K562 (cell line): Measurements from ENCODE around the gene ECI2. TPM values are rescaled to one million over a fixed set of nuclear protein-coding genes. Genes with fewer than 3 reads are reported as not detected.

ENCODE experiments used
- BCOR ChIP-seq: fragments of 450-650 bp; IDR thresholded peaks from 2 replicates; pipeline ENCODE4 v1.6.1; 2016
- CBFA2T2 ChIP-seq: fragments of 450-650 bp; conservative IDR thresholded peaks from 2 replicates; pipeline ENCODE4 v1.6.1; 2017; ENCODE audit warnings: mild to moderate bottlenecking
- ETV1 ChIP-seq: fragments of 450-650 bp; conservative IDR thresholded peaks from 2 replicates; pipeline ENCODE4 v1.6.1; 2016; ENCODE audit warnings: missing genetic modification characterization, control low read depth, low read depth, missing compliant biosample characterization
- JUNB ChIP-seq: fragments of 450-650 bp; formaldehyde crosslinking; conservative IDR thresholded peaks from 2 replicates; pipeline ENCODE4 v1.4.0; 2020; ENCODE audit warnings: mild to moderate bottlenecking
- NR1H2 ChIP-seq: sonication (generic); formaldehyde crosslinking; IDR thresholded peaks from 2 replicates; pipeline ENCODE4 v1.4.0; 2020; ENCODE audit warnings: mild to moderate bottlenecking, missing genetic modification reagents
- NRF1 ChIP-seq, 2 experiments: fragments of 450-650 bp; IDR thresholded peaks in 1 of 2; conservative IDR thresholded peaks in 1 of 2; 2 replicates each; pipeline ENCODE4 v1.6.1; 2014; ENCODE audit warnings: mild to moderate bottlenecking in 2 of 2
- RAD21 ChIP-seq, 2 experiments: fragments of 250-450 bp in 1 of 2; fragments of 450-650 bp in 1 of 2; sonication (Bioruptor Pico) in 1 of 2; formaldehyde crosslinking in 1 of 2; IDR thresholded peaks in 1 of 2; conservative IDR thresholded peaks in 1 of 2; 2 replicates each; pipeline versions ENCODE4 v1.4.0 to v1.8.0; 2020 to 2022; ENCODE audit warnings: mild to moderate bottlenecking in 2 of 2, moderate library complexity in 1 of 2
- RCOR1 ChIP-seq, 2 experiments: IDR thresholded peaks; 2 replicates each; pipeline ENCODE4 v1.6.1; 2012; ENCODE audit warnings: low read depth in 2 of 2, low read length in 2 of 2, borderline replicate concordance in 1 of 2, improper control_type of control experiment in 1 of 2
- TCF7L2 ChIP-seq: fragments of 150-350 bp; IDR thresholded peaks from 2 replicates; pipeline ENCODE4 v1.6.1; 2016; ENCODE audit warnings: low read depth, mild to moderate bottlenecking, low read length, moderate library complexity
- TEAD4 ChIP-seq, 2 experiments: sonication (generic) in 1 of 2; formaldehyde crosslinking in 1 of 2; IDR thresholded peaks; 2 replicates each; pipeline versions ENCODE4 v1.6.1 to v1.8.0; 2012 to 2022; ENCODE audit warnings: borderline replicate concordance in 1 of 2, inconsistent platforms in 1 of 2, low read length in 1 of 2, mild to moderate bottlenecking in 1 of 2, missing genetic modification reagents in 1 of 2
- YY1 ChIP-seq, 3 experiments: IDR thresholded peaks; 2 replicates each; pipeline ENCODE4 v1.6.1; 2011; ENCODE audit warnings: low read length in 2 of 3, mild to moderate bottlenecking in 2 of 3, moderate library complexity in 2 of 3, borderline replicate concordance in 1 of 3, control low read depth in 1 of 3, low read depth in 1 of 3; ENCODE audit not compliant: insufficient read depth in 3 of 3, insufficient replicate concordance in 2 of 3, control insufficient read depth in 1 of 3, insufficient read length in 1 of 3; ENCODE audit errors: extremely low read depth in 1 of 3
- ZNF134 ChIP-seq: fragments of 250-450 bp; sonication (Bioruptor Pico); conservative IDR thresholded peaks from 2 replicates; pipeline ENCODE4 v1.4.0; 2020
- polyA plus RNA-seq, 8 experiments: library from polyadenylated mRNA; depleted of rRNA in 4 of 8; stranded (reverse) in 5 of 8; unstranded in 3 of 8; fragments of >200 nt; fragmentation: Nextera tagmentation in 2 of 8; fragmentation: Illumina TruSeq in 1 of 8; extraction: Ambion mirVana in 2 of 8; extraction: Trizol in 1 of 8; gene quantifications; 2 replicates each; pipeline versions ENCODE4 v1.2.1 to v1.2.3, GENCODE V29; 2011 to 2014; ENCODE audit warnings: inconsistent platforms in 1 of 8, missing spikeins in 1 of 8
- total RNA-seq, 7 experiments: library from RNA; depleted of rRNA in 6 of 7; stranded (reverse); fragments of >200 nt in 6 of 7; fragmentation: Illumina TruSeq in 2 of 7; extraction: Trizol in 2 of 7; gene quantifications; 2 replicates each; pipeline versions ENCODE4 v1.2.1 to v1.2.3, GENCODE V29; 2011 to 2021; ENCODE audit warnings: low replicate concordance in 1 of 7
- TF ChIP-seq, protein P1 (sequence below): sonication (generic); formaldehyde crosslinking; IDR thresholded peaks from 2 replicates; pipeline ENCODE4 v1.8.1; 2023; ENCODE audit warnings: mild to moderate bottlenecking, missing genetic modification reagents
- TF ChIP-seq, protein P2 (sequence below): fragments of 250-450 bp; sonication (Bioruptor Pico); IDR thresholded peaks from 2 replicates; pipeline ENCODE4 v1.6.1; 2021; ENCODE audit warnings: mild to moderate bottlenecking
- TF ChIP-seq, protein P3 (sequence below): fragments of 450-650 bp; IDR thresholded peaks from 2 replicates; pipeline ENCODE4 v1.7.1; 2018; ENCODE audit warnings: mild to moderate bottlenecking, low read depth; ENCODE audit not compliant: partially characterized antibody
- TF ChIP-seq, protein P4 (sequence below): fragments of 200-800 bp; sonication (Bioruptor generic); IDR thresholded peaks from 2 replicates; pipeline ENCODE4 v1.6.1; 2017; ENCODE audit warnings: missing genetic modification characterization, missing compliant biosample characterization

Gene ECI2
- total and polyA plus RNA-seq, 9 of the 15 experiments (the other 6 are each of a cell fraction or from before 2014, with no cell fraction given): 80.7 to 377 (median 142) TPM

DNA sequence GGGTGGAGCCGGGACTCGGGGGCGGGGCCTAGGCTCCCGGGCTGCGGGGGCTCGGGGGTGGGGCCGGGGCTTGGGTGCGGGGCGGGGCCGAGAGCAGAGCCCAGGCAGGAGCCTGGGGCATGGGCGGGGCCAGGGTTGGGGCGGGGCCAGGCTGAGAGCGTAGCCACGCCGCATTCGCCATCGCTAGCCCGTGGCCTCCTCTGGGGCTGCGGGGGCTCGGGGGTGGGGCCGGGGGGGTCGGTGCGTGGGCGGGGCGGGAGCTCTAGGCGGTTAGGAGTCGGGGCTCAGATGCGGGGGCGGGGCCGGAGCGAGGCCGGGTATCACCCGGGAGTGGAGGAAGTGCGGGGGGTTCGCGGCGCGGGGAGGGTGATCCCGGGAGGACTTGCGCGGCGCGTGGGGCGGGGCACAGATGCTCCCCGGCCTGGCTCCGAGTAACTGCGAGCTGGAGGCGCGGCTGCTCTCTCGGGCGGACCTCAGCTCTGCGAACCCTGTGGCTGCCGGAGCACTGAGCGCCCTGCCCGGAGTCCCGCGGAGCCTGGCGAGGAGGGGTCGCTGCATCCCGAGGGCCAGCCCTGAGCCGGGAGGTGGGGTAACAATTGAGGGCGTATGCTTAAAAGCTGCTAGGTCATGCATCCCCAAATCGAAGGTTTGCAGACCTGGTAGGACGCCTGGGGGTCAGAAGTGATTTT lies 434 bp upstream of the ECI2 start (continued):
- TF ChIP-seq CBFA2T2 (no peak), TEAD4 (IDR thresholded peaks at IDR 0.05; ENCODE audit: low read length) (no peak; the same call in 1 of the 2 replicates), TEAD4 (CRISPR knock-in tag; IDR thresholded peaks at IDR 0.05; ENCODE audit: borderline replicate concordance) (no peak), RCOR1 (IDR thresholded peaks at IDR 0.05; ENCODE audit: borderline replicate concordance in 1 of 2, low read depth in 2 of 2, low read length in 2 of 2) (0 out of 4 replicates have a peak, but pooled peaks of 1 of the 2 experiments have one; percentile 55), JUNB (CRISPR knock-in tag) (no peak), ZNF134 (CRISPR knock-in tag) (peak; percentile 71), BCOR (0 out of 2 replicates have a peak, but pooled peaks have one; percentile 42), NR1H2 (no peak), NRF1 (conservative IDR thresholded peaks at IDR 0.05 in 1 of 2, IDR thresholded peaks at IDR 0.05 in 1 of 2) (peak; percentile 81 to 85), RAD21 (CRISPR knock-in tag; conservative IDR thresholded peaks at IDR 0.05 in 1 of 2, IDR thresholded peaks at IDR 0.05 in 1 of 2) (0 out of 4 replicates have a peak, but pooled peaks of 1 of the 2 experiments have one; percentile 13), TCF7L2 (no peak), YY1 (IDR thresholded peaks at IDR 0.05; ENCODE audit: borderline replicate concordance in 1 of 3, control insufficient read depth in 1 of 3, extremely low read depth in 1 of 3, insufficient read depth in 3 of 3, insufficient read length in 1 of 3, insufficient replicate concordance in 2 of 3, low read depth in 1 of 3, low read length in 2 of 3) (no peak), ETV1 (tag) (0 out of 2 replicates have a peak, but pooled peaks have one; percentile 24)
- TF ChIP-seq, protein P1, sequence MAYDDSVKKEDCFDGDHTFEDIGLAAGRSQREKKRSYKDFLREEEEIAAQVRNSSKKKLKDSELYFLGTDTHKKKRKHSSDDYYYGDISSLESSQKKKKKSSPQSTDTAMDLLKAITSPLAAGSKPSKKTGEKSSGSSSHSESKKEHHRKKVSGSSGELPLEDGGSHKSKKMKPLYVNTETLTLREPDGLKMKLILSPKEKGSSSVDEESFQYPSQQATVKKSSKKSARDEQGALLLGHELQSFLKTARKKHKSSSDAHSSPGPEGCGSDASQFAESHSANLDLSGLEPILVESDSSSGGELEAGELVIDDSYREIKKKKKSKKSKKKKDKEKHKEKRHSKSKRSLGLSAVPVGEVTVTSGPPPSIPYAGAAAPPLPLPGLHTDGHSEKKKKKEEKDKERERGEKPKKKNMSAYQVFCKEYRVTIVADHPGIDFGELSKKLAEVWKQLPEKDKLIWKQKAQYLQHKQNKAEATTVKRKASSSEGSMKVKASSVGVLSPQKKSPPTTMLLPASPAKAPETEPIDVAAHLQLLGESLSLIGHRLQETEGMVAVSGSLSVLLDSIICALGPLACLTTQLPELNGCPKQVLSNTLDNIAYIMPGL: no peak
- TF ChIP-seq, protein P2, sequence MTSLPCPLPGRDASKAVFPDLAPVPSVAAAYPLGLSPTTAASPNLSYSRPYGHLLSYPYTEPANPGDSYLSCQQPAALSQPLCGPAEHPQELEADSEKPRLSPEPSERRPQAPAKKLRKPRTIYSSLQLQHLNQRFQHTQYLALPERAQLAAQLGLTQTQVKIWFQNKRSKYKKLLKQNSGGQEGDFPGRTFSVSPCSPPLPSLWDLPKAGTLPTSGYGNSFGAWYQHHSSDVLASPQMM (CRISPR knock-in tag): no peak
- TF ChIP-seq, protein P3, sequence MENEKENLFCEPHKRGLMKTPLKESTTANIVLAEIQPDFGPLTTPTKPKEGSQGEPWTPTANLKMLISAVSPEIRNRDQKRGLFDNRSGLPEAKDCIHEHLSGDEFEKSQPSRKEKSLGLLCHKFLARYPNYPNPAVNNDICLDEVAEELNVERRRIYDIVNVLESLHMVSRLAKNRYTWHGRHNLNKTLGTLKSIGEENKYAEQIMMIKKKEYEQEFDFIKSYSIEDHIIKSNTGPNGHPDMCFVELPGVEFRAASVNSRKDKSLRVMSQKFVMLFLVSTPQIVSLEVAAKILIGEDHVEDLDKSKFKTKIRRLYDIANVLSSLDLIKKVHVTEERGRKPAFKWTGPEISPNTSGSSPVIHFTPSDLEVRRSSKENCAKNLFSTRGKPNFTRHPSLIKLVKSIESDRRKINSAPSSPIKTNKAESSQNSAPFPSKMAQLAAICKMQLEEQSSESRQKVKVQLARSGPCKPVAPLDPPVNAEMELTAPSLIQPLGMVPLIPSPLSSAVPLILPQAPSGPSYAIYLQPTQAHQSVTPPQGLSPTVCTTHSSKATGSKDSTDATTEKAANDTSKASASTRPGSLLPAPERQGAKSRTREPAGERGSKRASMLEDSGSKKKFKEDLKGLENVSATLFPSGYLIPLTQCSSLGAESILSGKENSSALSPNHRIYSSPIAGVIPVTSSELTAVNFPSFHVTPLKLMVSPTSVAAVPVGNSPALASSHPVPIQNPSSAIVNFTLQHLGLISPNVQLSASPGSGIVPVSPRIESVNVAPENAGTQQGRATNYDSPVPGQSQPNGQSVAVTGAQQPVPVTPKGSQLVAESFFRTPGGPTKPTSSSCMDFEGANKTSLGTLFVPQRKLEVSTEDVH: no peak
- TF ChIP-seq, protein P4, sequence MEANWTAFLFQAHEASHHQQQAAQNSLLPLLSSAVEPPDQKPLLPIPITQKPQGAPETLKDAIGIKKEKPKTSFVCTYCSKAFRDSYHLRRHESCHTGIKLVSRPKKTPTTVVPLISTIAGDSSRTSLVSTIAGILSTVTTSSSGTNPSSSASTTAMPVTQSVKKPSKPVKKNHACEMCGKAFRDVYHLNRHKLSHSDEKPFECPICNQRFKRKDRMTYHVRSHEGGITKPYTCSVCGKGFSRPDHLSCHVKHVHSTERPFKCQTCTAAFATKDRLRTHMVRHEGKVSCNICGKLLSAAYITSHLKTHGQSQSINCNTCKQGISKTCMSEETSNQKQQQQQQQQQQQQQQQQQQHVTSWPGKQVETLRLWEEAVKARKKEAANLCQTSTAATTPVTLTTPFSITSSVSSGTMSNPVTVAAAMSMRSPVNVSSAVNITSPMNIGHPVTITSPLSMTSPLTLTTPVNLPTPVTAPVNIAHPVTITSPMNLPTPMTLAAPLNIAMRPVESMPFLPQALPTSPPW (CRISPR knock-in tag): peak; percentile 100
